Panc1 (cell line): Measurements from ENCODE around the gene SIL1.

Experiments
- POLR2AphosphoS5 ChIP-seq: IDR thresholded peaks from 2 replicates; pipeline ENCODE4 v1.6.1; 2012; ENCODE audit warnings: mild to moderate bottlenecking, low read depth, low read length, moderate library complexity
- TCF7L2 ChIP-seq: IDR thresholded peaks from 2 replicates; pipeline ENCODE4 v1.6.1; 2011; ENCODE audit warnings: mild to moderate bottlenecking, low read depth, low read length, inconsistent platforms
- TF ChIP-seq, protein P1 (sequence below), 2 experiments: IDR thresholded peaks; 2 replicates each; pipeline ENCODE4 v1.6.1; 2011 to 2012; ENCODE audit warnings: low read depth in 2 of 2, control low read depth in 1 of 2, low read length in 1 of 2, mild to moderate bottlenecking in 1 of 2, moderate library complexity in 1 of 2; ENCODE audit not compliant: insufficient read depth in 1 of 2
- TF ChIP-seq, protein P2 (sequence below): fragments of 450-650 bp; IDR thresholded peaks from 2 replicates; pipeline ENCODE4 v1.5.1; 2017; ENCODE audit warnings: mild to moderate bottlenecking

DNA sequence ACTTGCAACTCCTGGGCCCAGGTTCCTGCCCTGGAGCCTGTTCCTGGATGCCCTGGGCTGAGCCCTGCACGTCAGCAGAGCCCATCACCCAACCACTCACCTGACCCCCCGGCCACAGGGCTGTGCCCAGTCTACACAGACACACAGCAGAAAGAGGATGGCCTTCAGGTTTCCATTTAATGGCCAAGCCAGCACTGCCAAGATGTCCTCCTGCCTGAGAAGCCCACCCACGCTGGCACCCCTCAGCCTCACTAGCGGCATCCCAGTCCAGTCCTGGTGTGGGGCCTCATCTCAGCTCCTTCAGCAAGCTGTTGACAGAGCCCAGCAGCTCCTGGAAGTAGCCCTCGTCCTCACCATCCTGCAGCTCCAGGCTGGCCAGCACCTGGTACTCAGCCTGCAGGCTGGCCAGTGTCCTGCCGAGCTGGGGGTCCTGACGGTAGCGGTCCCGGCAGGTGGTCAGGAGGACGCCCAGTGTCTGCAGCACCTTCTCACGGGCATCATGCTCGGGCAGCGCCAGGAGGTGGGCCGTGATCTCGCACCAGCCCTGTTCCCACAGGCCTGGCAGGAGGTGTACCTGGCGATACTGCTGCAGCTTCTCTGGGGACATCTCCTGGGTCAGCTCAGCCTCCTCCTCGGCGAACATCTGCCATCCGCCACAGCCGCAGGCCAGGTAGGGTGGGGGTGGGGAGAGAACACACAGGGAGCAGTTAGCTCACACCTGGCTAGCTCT, 251.2 kb downstream of the SIL1 start:
- TF ChIP-seq, protein P1, sequence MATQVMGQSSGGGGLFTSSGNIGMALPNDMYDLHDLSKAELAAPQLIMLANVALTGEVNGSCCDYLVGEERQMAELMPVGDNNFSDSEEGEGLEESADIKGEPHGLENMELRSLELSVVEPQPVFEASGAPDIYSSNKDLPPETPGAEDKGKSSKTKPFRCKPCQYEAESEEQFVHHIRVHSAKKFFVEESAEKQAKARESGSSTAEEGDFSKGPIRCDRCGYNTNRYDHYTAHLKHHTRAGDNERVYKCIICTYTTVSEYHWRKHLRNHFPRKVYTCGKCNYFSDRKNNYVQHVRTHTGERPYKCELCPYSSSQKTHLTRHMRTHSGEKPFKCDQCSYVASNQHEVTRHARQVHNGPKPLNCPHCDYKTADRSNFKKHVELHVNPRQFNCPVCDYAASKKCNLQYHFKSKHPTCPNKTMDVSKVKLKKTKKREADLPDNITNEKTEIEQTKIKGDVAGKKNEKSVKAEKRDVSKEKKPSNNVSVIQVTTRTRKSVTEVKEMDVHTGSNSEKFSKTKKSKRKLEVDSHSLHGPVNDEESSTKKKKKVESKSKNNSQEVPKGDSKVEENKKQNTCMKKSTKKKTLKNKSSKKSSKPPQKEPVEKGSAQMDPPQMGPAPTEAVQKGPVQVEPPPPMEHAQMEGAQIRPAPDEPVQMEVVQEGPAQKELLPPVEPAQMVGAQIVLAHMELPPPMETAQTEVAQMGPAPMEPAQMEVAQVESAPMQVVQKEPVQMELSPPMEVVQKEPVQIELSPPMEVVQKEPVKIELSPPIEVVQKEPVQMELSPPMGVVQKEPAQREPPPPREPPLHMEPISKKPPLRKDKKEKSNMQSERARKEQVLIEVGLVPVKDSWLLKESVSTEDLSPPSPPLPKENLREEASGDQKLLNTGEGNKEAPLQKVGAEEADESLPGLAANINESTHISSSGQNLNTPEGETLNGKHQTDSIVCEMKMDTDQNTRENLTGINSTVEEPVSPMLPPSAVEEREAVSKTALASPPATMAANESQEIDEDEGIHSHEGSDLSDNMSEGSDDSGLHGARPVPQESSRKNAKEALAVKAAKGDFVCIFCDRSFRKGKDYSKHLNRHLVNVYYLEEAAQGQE (IDR thresholded peaks at IDR 0.05; ENCODE audit: insufficient read depth in 1 of 2, low read depth in 2 of 2, low read length in 1 of 2) = no peak
- TF ChIP-seq, protein P2, sequence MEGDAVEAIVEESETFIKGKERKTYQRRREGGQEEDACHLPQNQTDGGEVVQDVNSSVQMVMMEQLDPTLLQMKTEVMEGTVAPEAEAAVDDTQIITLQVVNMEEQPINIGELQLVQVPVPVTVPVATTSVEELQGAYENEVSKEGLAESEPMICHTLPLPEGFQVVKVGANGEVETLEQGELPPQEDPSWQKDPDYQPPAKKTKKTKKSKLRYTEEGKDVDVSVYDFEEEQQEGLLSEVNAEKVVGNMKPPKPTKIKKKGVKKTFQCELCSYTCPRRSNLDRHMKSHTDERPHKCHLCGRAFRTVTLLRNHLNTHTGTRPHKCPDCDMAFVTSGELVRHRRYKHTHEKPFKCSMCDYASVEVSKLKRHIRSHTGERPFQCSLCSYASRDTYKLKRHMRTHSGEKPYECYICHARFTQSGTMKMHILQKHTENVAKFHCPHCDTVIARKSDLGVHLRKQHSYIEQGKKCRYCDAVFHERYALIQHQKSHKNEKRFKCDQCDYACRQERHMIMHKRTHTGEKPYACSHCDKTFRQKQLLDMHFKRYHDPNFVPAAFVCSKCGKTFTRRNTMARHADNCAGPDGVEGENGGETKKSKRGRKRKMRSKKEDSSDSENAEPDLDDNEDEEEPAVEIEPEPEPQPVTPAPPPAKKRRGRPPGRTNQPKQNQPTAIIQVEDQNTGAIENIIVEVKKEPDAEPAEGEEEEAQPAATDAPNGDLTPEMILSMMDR = no peak
- TF ChIP-seq POLR2AphosphoS5 (no peak), TCF7L2 (no peak)
